HepG2 (cell line): ENCODE data around the gene RAB34. TPM values are rescaled to one million over a fixed set of nuclear protein-coding genes. Genes with fewer than 3 reads are reported as not detected.

Experiments used
- CBX1 ChIP-seq: IDR thresholded peaks from one replicate; pipeline ENCODE4 v1.6.1; 2016; ENCODE audit warnings: antibody characterized with exemption, low read depth
- EP300 ChIP-seq, 3 experiments: sonication (generic) in 1 of 3; formaldehyde crosslinking in 1 of 3; IDR thresholded peaks; 2 replicates each; pipeline versions ENCODE4 v1.5.1 to v1.6.1; 2011 to 2020; ENCODE audit warnings: low read depth in 2 of 3, low read length in 2 of 3, borderline replicate concordance in 1 of 3, improper control_type of control experiment in 1 of 3, mild to moderate bottlenecking in 1 of 3, missing genetic modification reagents in 1 of 3, moderate library complexity in 1 of 3
- KDM2A ChIP-seq: sonication (generic); formaldehyde crosslinking; IDR thresholded peaks from 2 replicates; pipeline ENCODE4 v1.4.0; 2020; ENCODE audit warnings: low read depth, missing genetic modification reagents, borderline replicate concordance
- NPAS2 ChIP-seq: sonication (generic); formaldehyde crosslinking; IDR thresholded peaks from 2 replicates; pipeline ENCODE4 v1.8.0; 2022; ENCODE audit warnings: mild to moderate bottlenecking, missing genetic modification reagents, borderline replicate concordance
- SMC3 ChIP-seq: IDR thresholded peaks from 2 replicates; pipeline ENCODE4 v1.6.1; 2011; ENCODE audit warnings: low read length, improper control_type of control experiment
- TFDP2 ChIP-seq: sonication (generic); formaldehyde crosslinking; IDR thresholded peaks from 2 replicates; pipeline ENCODE4 v1.4.0; 2020; ENCODE audit warnings: missing genetic modification reagents
- TRAFD1 ChIP-seq: sonication (generic); formaldehyde crosslinking; IDR thresholded peaks from 2 replicates; pipeline ENCODE4 v1.5.1; 2020; ENCODE audit warnings: missing genetic modification reagents, mild to moderate bottlenecking, borderline replicate concordance
- TRIM22 ChIP-seq: fragments of 450-650 bp; IDR thresholded peaks from 2 replicates; pipeline ENCODE4 v1.6.1; 2017
- UBTF ChIP-seq: sonication (generic); formaldehyde crosslinking; IDR thresholded peaks from 2 replicates; pipeline ENCODE4 v1.4.0; 2020; ENCODE audit warnings: mild to moderate bottlenecking, missing genetic modification reagents
- ZC3H13 ChIP-seq: sonication (generic); formaldehyde crosslinking; IDR thresholded peaks from 2 replicates; pipeline ENCODE4 v1.8.1; 2023; ENCODE audit warnings: mild to moderate bottlenecking, missing genetic modification reagents, moderate library complexity
- ZFP36L2 ChIP-seq: sonication (generic); formaldehyde crosslinking; IDR thresholded peaks from 2 replicates; pipeline ENCODE4 v1.4.0; 2020; ENCODE audit warnings: missing genetic modification reagents
- ZNF207 ChIP-seq: fragments of 450-650 bp; IDR thresholded peaks from 2 replicates; pipeline ENCODE4 v1.6.1; 2016; ENCODE audit warnings: antibody characterized with exemption, borderline replicate concordance
- ZNF367 ChIP-seq: sonication (generic); formaldehyde crosslinking; IDR thresholded peaks from 2 replicates; pipeline ENCODE4 v1.4.0; 2020; ENCODE audit warnings: missing genetic modification reagents, borderline replicate concordance
- ZNF558 ChIP-seq: sonication (generic); formaldehyde crosslinking; IDR thresholded peaks from 2 replicates; pipeline ENCODE4 v1.9.0; 2022; ENCODE audit warnings: mild to moderate bottlenecking, missing genetic modification reagents, borderline replicate concordance
- ZNF776 ChIP-seq: sonication (generic); formaldehyde crosslinking; IDR thresholded peaks from 2 replicates; pipeline ENCODE4 v1.4.0; 2020; ENCODE audit warnings: mild to moderate bottlenecking, missing genetic modification reagents
- polyA plus RNA-seq, 8 experiments: library from polyadenylated mRNA; depleted of rRNA in 3 of 8; stranded (reverse) in 7 of 8; unstranded in 1 of 8; fragments of >200 nt; fragmentation: Illumina TruSeq in 4 of 8; extraction: Trizol in 4 of 8; gene quantifications; 2 replicates each; pipeline versions ENCODE4 v1.2.1 to v1.2.3, GENCODE V29; 2011 to 2016; ENCODE audit warnings: low read depth in 4 of 8, missing spikeins in 1 of 8, mixed read lengths in 1 of 8; ENCODE audit not compliant: insufficient read depth in 1 of 8
- total RNA-seq, 5 experiments: library from RNA; depleted of rRNA; stranded (reverse); fragments of >200 nt; fragmentation: Illumina TruSeq; extraction: Trizol; gene quantifications; 2 replicates each; pipeline ENCODE4 v1.2.3, GENCODE V29; 2016; ENCODE audit warnings: low read depth in 1 of 5

Gene RAB34
- total and polyA plus RNA-seq, 2 of the 13 experiments (the other 11 are each of a cell fraction or from before 2014, with no cell fraction given), result 0.49 TPM; not detected in 1

- TF ChIP-seq ZNF558 (CRISPR knock-in tag) (no peak), ZNF367 (no peak), SMC3 (peak; percentile 63; the same call in 1 of the 2 replicates), ZNF207 (no peak), ZC3H13 (CRISPR knock-in tag) (no peak; the same call in 1 of the 2 replicates), ZFP36L2 (CRISPR knock-in tag) (no peak), EP300 (IDR thresholded peaks at IDR 0.05; ENCODE audit: low read depth in 2 of 2, low read length in 2 of 2) (peak in 1 of 2 experiments; percentile 14; a peak in 1 of 4 replicates), EP300 (CRISPR knock-in tag; IDR thresholded peaks at IDR 0.05; ENCODE audit: borderline replicate concordance) (no peak; the same call in 1 of the 2 replicates), TRIM22 (no peak), NPAS2 (CRISPR knock-in tag) (no peak), ZNF776 (no peak), CBX1 (peak; percentile 19), UBTF (CRISPR knock-in tag) (peak; percentile 81), TRAFD1 (0 out of 2 replicates have a peak, but pooled peaks have one; percentile 47), KDM2A (peak; percentile 86), TFDP2 (CRISPR knock-in tag) (peak; percentile 37; the same call in 1 of the 2 replicates)
These were observed 9.2 kb upstream of the RAB34 start (continued) for GRCh38 chr17:28726627-28727491.
